Measurements from ENCODE around the gene PRLR.

- no peak for TF ChIP-seq CTCF (conservative IDR thresholded peaks at IDR 0.05)
- TF ChIP-seq ZFX (IDR thresholded peaks at IDR 0.05) = no peak
Observed at GRCh38 chr5:35236770-35237169, 6.5 kb upstream of the PRLR start.

All from C4-2B (cell line).